ENCODE measurements around the gene GCAT.

GCAT gene

DNA sequence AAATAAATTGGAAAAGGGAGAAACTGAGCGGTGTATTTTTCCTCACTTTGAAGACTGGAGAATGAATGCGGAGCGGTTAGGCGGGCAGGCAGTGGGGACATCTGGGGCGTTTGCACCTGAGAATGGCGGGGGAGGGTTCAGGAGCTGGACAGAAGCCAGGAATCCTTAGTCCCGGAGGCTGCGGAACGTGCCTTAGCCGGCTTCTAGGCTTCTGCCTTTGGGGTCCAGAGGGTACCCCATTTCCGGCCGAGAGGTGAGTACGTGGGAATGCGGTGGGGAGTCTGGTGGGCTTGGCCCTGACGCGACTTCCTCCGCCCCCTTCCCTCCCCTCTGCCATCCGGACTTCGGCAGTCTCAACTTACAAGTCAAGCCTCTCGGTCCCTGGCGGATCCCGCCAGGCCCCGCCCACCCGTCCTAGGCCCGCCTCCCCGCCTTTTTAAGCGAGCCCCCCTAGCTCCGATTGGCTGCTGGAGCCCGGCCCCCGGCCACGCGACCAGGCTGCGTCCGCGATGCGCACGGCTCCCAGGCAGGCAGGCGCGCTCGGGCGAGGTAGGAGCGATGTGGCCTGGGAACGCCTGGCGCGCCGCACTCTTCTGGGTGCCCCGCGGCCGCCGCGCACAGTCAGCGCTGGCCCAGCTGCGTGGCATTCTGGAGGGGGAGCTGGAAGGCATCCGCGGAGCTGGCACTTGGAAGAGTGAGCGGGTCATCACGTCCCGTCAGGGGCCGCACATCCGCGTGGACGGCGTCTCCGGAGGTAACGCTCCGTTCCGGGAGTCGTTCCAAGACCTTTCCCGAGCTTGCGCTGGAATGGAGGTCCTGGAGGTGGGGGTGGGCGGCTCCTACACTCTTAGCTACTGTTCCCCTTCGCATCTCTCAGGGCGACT is at the start of gene GCAT:
Gene GCAT, plus strand, starts transcription at position 525 of the 884 bp plus-strand sequence. Its CDS starts 34 bp downstream, at position 559.
- peak within 1 kb of the TSS; percentile 72 for H3K4me3 ChIP-seq (ENCODE audit: low read depth, low read length)
- TF ChIP-seq, protein P1, sequence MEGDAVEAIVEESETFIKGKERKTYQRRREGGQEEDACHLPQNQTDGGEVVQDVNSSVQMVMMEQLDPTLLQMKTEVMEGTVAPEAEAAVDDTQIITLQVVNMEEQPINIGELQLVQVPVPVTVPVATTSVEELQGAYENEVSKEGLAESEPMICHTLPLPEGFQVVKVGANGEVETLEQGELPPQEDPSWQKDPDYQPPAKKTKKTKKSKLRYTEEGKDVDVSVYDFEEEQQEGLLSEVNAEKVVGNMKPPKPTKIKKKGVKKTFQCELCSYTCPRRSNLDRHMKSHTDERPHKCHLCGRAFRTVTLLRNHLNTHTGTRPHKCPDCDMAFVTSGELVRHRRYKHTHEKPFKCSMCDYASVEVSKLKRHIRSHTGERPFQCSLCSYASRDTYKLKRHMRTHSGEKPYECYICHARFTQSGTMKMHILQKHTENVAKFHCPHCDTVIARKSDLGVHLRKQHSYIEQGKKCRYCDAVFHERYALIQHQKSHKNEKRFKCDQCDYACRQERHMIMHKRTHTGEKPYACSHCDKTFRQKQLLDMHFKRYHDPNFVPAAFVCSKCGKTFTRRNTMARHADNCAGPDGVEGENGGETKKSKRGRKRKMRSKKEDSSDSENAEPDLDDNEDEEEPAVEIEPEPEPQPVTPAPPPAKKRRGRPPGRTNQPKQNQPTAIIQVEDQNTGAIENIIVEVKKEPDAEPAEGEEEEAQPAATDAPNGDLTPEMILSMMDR (IDR thresholded peaks at IDR 0.05; ENCODE audit: low read depth, low read length), result no peak

DNA sequence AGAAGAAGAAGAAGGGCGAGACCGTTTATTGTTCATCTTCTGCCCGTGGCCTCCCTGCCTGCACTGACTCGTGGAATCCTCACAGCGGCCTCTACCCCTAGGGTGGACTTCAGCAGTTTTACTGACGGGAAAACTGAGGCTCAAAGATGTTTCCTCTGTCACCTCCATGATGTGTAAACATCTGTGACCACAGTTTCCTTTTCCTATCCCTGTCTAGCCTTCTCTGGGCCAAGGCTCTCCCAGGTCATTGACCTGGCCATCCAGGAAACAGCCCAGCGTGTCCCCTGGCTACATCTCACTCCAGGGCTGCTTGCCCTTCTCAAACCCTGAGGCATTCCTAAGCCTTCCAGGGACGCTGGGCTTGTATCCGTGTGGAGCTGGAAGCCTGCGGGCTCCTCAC is 49.0 kb upstream of the GCAT start:
- no peak overlapping the region for H3K4me3 ChIP-seq (ENCODE audit: low read depth, low read length)
- TF ChIP-seq, protein P1 (IDR thresholded peaks at IDR 0.05; ENCODE audit: low read depth, low read length), result no peak

DNA sequence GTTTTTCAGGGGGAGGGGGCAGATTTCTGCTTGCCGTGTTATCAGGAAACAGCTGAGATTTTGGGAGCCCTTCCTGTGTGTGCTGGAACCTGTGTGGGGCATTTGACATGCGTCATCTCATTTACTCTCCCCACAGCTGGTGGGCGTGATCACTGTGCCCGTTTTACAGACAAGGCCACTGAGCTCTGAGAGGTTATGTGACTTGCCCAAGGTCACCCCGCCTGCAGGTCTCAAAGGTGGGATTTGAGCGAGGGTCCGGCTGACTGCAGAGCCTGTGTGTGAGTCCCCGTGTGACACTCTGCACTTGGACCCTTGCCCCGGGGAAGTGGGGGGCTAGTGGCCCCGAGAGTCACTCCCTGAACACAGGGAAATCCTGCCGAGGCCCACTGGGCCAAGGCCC is 48.5 kb upstream of the GCAT start:
- TF ChIP-seq, protein P1 (IDR thresholded peaks at IDR 0.05; ENCODE audit: low read depth, low read length), result no peak
- no peak overlapping the region for H3K4me3 ChIP-seq (ENCODE audit: low read depth, low read length)

DNA sequence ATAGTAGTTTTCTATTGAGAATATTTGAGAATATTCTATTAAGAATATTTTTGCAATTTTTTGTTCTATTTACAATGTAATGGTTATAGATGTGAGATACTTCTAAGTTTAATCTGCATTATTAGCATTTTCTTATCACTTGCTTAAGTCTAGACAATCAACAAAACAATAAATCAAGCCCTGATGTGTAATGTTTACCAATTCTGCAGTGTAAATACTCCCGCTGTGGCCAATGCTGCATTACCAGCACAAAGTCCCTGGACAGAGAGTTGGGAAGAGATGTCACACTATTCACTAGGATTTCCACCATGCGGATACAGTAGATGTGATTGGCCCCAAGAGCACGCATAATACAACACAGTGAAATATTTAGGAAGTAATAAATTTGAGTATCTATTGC is 47.6 kb upstream of the GCAT start:
- H3K4me3 ChIP-seq (ENCODE audit: low read depth, low read length), result no peak overlapping the region
- TF ChIP-seq, protein P1 (IDR thresholded peaks at IDR 0.05; ENCODE audit: low read depth, low read length), result no peak

DNA sequence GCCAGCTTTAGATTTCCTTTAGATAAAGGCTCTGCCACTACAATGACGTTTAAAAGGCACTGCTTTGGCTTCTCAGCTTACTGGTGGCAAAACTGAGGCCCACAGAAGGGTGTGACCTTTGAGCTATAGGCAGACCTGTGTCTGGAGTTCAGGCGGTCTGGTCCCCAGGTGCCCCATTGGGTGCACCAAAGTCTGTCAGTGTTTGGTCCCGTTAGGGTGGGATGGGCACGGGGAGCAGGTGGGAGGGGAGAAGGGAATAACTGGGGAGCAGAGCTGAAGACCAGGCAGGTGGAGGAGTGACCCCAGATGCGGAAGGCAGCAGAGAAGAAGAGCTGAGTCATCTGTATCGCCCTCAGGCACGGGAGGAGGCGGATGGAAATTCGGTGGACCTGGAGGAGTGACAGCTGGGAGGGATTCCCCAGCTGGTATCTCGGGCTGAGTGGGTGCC is 45.3 kb upstream of the GCAT start:
- H3K4me3 ChIP-seq (ENCODE audit: low read depth, low read length), result no peak overlapping the region
- TF ChIP-seq, protein P1 (IDR thresholded peaks at IDR 0.05; ENCODE audit: low read depth, low read length), result no peak

DNA sequence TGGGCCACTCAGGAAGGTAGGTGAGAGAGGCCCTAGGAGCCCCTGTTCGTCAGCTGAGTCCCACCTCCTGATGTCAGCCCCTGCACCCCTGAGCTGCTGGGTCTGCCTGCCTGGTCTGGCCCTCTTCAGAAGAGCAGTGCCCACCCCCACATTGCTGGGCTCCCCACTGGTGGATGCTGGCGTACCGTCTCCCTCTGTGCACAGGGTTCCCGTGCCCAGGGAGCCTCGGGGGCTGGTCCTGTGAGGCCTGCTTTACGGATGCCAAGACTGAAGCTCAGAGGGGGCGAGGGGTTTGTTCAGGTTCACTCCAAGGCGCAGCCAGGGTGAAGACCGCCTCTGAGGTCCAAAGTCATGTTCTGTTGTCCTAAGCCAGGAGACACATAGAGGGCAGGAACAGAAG is 44.7 kb upstream of the GCAT start:
- no peak overlapping the region for H3K4me3 ChIP-seq (ENCODE audit: low read depth, low read length)
- TF ChIP-seq, protein P1 (IDR thresholded peaks at IDR 0.05; ENCODE audit: low read depth, low read length), result no peak

DNA sequence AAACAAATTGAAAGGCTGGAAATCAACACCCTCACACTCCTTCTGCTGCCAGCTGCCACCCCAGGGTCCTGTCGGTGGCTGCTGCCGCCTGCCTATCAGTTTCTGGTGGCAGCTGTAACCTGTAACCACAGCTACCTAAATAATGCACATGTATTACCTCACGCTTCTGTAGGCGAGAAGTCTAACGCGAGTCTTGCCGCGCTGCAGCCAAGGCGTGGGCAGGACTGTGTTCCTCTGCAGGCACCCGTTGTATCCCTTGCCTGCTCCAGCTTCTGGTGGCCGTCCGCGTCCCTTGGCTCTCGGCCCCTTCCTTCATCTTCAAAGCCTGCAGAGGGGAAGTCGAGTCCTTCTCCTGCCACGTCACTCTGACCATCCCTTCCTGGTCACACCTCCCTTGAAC is 44.1 kb upstream of the GCAT start:
- H3K4me3 ChIP-seq (ENCODE audit: low read depth, low read length), result no peak overlapping the region
- TF ChIP-seq, protein P1 (IDR thresholded peaks at IDR 0.05; ENCODE audit: low read depth, low read length), result no peak

Data from WI38 (cell line).